CD14-positive monocyte (primary cell): ENCODE measurements around the gene CD4. TPM values are rescaled to one million over a fixed set of nuclear protein-coding genes. Genes with fewer than 3 reads are reported as not detected.

ENCODE experiments used
- DNase-seq, 3 donors: peaks; one replicate each; pipeline ENCODE4 v3.0.0-alpha.2; 2011 to 2022
- H2AFZ ChIP-seq: 2 replicates; pipeline ENCODE4 v1.6.0; 2012; ENCODE audit warnings: mild to moderate bottlenecking, low read depth, low read length, inconsistent platforms; ENCODE audit not compliant: insufficient read depth, poor library complexity, severe bottlenecking
- H3K27ac ChIP-seq, 2 donors: 1 replicate in 1 of 2; 2 replicates in 1 of 2; pipeline ENCODE4 v1.5.1; 2012 to 2013; ENCODE audit warnings: low read length in 2 of 2, control low read depth in 1 of 2, inconsistent platforms in 1 of 2, low read depth in 1 of 2, mild to moderate bottlenecking in 1 of 2
- H3K27me3 ChIP-seq, 2 donors: one replicate each; pipeline versions ENCODE4 v1.6.0 to v1.6.1; 2011 to 2013; ENCODE audit warnings: low read length in 2 of 2; ENCODE audit not compliant: control insufficient read depth in 2 of 2, insufficient read depth in 2 of 2
- H3K36me3 ChIP-seq, 2 donors: replicated peaks in 1 of 2; 1 replicate in 1 of 2; 2 replicates in 1 of 2; pipeline versions ENCODE4 v1.5.1 to v1.6.1; 2012 to 2013; ENCODE audit warnings: low read length in 2 of 2, control low read depth in 1 of 2, inconsistent platforms in 1 of 2, mild to moderate bottlenecking in 1 of 2; ENCODE audit not compliant: insufficient read depth in 2 of 2, control insufficient read depth in 1 of 2
- H3K4me1 ChIP-seq, 2 donors: 1 replicate in 1 of 2; 2 replicates in 1 of 2; pipeline versions ENCODE4 v1.5.1 to v1.6.1; 2012 to 2013; ENCODE audit warnings: low read length in 2 of 2, control low read depth in 1 of 2, inconsistent platforms in 1 of 2, mild to moderate bottlenecking in 1 of 2, moderate library complexity in 1 of 2; ENCODE audit not compliant: insufficient read depth in 2 of 2, control insufficient read depth in 1 of 2
- H3K4me2 ChIP-seq: replicated peaks from 2 replicates; pipeline ENCODE3; 2012; ENCODE audit warnings: low read length, moderate library complexity, mild to moderate bottlenecking; ENCODE audit not compliant: poor library complexity, severe bottlenecking; ENCODE audit errors: extremely low read depth
- H3K4me3 ChIP-seq, 3 experiments: fragments of 200-600 bp in 1 of 3; sonication (generic) in 1 of 3; replicated peaks in 1 of 3; 1 replicate in 2 of 3; 2 replicates in 1 of 3; pipeline ENCODE4 v1.5.1; 2011 to 2013; ENCODE audit warnings: low read length in 3 of 3, mild to moderate bottlenecking in 3 of 3, control low read depth in 2 of 3, low read depth in 2 of 3, inconsistent platforms in 1 of 3, moderate library complexity in 1 of 3
- H3K79me2 ChIP-seq: 2 replicates; pipeline ENCODE4 v1.6.0; 2012; ENCODE audit warnings: mild to moderate bottlenecking, control low read depth, inconsistent platforms, low read length, moderate library complexity; ENCODE audit not compliant: insufficient read depth
- H3K9ac ChIP-seq: 2 replicates; pipeline ENCODE4 v1.6.0; 2017; ENCODE audit warnings: low read length, mild to moderate bottlenecking; ENCODE audit not compliant: insufficient read depth, poor library complexity, severe bottlenecking
- H3K9me3 ChIP-seq, 2 donors: replicated peaks in 1 of 2; 1 replicate in 1 of 2; 2 replicates in 1 of 2; pipeline versions ENCODE4 v1.5.1 to v1.6.1; 2012 to 2013; ENCODE audit warnings: low read length in 2 of 2, control low read depth in 1 of 2; ENCODE audit not compliant: control insufficient read depth in 1 of 2, insufficient read depth in 1 of 2
- H4K20me1 ChIP-seq: 2 replicates; pipeline ENCODE4 v1.6.0; 2012; ENCODE audit warnings: mild to moderate bottlenecking, low read length, control low read depth, moderate library complexity; ENCODE audit not compliant: insufficient read depth
- H3K27ac Mint-ChIP-seq, 7 donors: one replicate each; pipeline ENCODE4 v1.8.0; 2020; ENCODE audit warnings: mild to moderate bottlenecking in 7 of 7, mixed read lengths in 7 of 7, moderate library complexity in 6 of 7, inconsistent platforms in 2 of 7
- H3K27me3 Mint-ChIP-seq, 3 donors: one replicate each; pipeline ENCODE4 v1.8.0; 2021 to 2022; ENCODE audit warnings: low read depth in 3 of 3, mild to moderate bottlenecking in 3 of 3, mixed read lengths in 3 of 3, moderate library complexity in 3 of 3, inconsistent platforms in 1 of 3
- H3K36me3 Mint-ChIP-seq, 2 donors: one replicate each; pipeline ENCODE4 v1.8.0; 2020; ENCODE audit warnings: mixed read lengths in 2 of 2, inconsistent platforms in 1 of 2, mild to moderate bottlenecking in 1 of 2
- H3K4me1 Mint-ChIP-seq: one replicate; pipeline ENCODE4 v1.8.0; 2020; ENCODE audit warnings: mild to moderate bottlenecking, mixed read lengths
- H3K4me3 Mint-ChIP-seq, 2 donors: one replicate each; pipeline ENCODE4 v1.8.0; 2020; ENCODE audit warnings: mild to moderate bottlenecking in 2 of 2, mixed read lengths in 2 of 2, moderate library complexity in 1 of 2
- H3K9me3 Mint-ChIP-seq, 7 donors: one replicate each; pipeline ENCODE4 v1.8.0; 2020 to 2022; ENCODE audit warnings: mixed read lengths in 7 of 7, mild to moderate bottlenecking in 6 of 7, moderate library complexity in 6 of 7, inconsistent platforms in 2 of 7
- CTCF ChIP-seq: fragments of 200-600 bp; IDR thresholded peaks from one replicate; pipeline ENCODE4 v1.8.0; 2022; ENCODE audit warnings: antibody characterized with exemption, mild to moderate bottlenecking
- WGBS: methylation state at CpG from one replicate; pipeline ENCODE4 v1.1.5; 2013; ENCODE audit warnings: missing lambda C conversion rate; ENCODE audit not compliant: insufficient coverage; 5-methylcytosine and 5-hydroxymethylcytosine counted together
- intact Hi-C, 2 donors: fragments of 100-400 bp; cut with micrococcal nuclease; formaldehyde crosslinking; loops; one replicate each; pipeline versions ENCODE4 v1.15.0 to v1.15.1; 2023
- polyA plus RNA-seq, 3 donors: library from polyadenylated mRNA; depleted of rRNA in 1 of 3; unstranded in 2 of 3; stranded (reverse) in 1 of 3; fragments of 300-500 nt in 2 of 3; fragments of >200 nt in 1 of 3; fragmentation: Illumina TruSeq in 2 of 3; gene quantifications; 1 replicate in 2 of 3; 2 replicates in 1 of 3; pipeline ENCODE4 v1.2.3, GENCODE V29; 2012 to 2021

CD4 gene
- polyA plus RNA-seq, 3 donors: 261 to 371 (median 269) TPM

DNA sequence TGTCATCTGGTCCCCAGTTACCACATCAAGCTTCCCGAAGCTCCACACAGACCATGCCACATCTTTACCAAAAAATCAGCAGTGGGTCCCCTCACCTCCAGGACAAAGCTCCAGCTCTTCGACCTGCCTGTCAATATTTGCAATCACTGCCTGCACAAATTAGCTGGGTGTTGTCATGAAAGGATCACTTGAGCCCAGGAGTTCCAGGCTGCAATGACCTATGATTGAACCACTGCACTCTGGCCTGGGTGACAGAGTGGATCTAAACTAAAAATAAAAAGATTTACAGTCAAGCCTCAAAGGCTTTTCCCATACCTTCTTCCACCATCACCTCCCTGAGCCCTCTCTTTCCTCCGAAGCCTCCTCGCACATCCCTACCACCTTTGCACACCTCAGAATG lies 7.2 kb downstream of the CD4 start:
- Mint-ChIP-seq H3K4me1 (peaks cover 29% of the 10 kb centered on the region), H3K36me3 (peaks cover 58 to 73% of the 10 kb centered on the region in 2 donors), H3K9me3 (peaks cover 0 to 2% (median 0%) of the 10 kb centered on the region in 7 donors), H3K27me3 (peaks cover 0 to 2% (median 1%) of the 10 kb centered on the region in 3 donors), H3K4me3 (no peak overlapping the region), H3K27ac (peak overlapping the region in 1 of 7 donors; percentile 36)
- Histone ChIP-seq H3K27ac (no peak overlapping the region), H3K27me3 (no peaks in the 10 kb centered on the region), H3K4me1 (peaks cover 20 to 23% of the 10 kb centered on the region in 2 donors), H3K36me3 (peaks cover 46 to 69% of the 10 kb centered on the region in 2 donors), H2AFZ (no peak overlapping the region), H4K20me1 (peaks cover 85% of the 10 kb centered on the region), H3K9me3 (no peaks in the 10 kb centered on the region), H3K4me3 (no peak overlapping the region), H3K79me2 (peaks cover 52% of the 10 kb centered on the region), H3K9ac (no peak overlapping the region), H3K4me2 (no peak overlapping the region)
- WGBS: 93% methylated on average over 3 of the region's 4 CpGs
- intact Hi-C loops: no loop called here
- DNase-seq: no peak
- TF ChIP-seq CTCF: no peak

DNA sequence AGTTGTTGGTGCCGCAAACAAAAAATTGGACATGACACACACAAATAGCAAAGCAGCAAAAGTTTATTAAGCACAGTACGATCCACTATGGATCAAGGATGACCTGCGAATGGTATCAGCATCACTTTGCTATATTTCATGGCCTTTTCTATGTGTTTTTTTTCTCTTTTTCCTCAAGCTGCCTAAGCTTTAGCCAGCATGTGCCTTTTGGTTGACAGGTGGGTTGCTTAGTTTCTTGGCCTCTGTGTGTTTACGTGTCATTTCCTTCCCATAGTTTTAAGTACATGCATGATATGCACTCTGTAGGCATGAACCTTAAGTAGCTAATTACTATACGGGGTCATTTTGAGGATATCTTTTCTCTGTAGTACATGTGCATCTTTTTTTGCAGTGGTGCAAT lies 9.8 kb downstream of the CD4 start:
- Mint-ChIP-seq H3K27me3 (peaks cover 0 to 1% (median 0%) of the 10 kb centered on the region in 3 donors), H3K27ac (peak overlapping the region in 1 of 7 donors; percentile 66), H3K9me3 (peaks cover 0 to 12% (median 3%) of the 10 kb centered on the region in 7 donors), H3K4me1 (peaks cover 7% of the 10 kb centered on the region), H3K4me3 (no peak overlapping the region), H3K36me3 (peaks cover 72 to 87% of the 10 kb centered on the region in 2 donors)
- WGBS: 100% methylated on average over 2 of the region's 5 CpGs
- no peak for DNase-seq
- no peaks in the 10 kb centered on the region for H3K4me1 ChIP-seq
- H4K20me1 ChIP-seq: peaks cover 87% of the 10 kb centered on the region
- no peaks in the 10 kb centered on the region for H3K27me3 ChIP-seq
- H3K36me3 ChIP-seq: peaks cover 68 to 89% of the 10 kb centered on the region in 2 donors
- H3K4me2 ChIP-seq: no peak overlapping the region
- H3K9ac ChIP-seq: no peak overlapping the region
- intact Hi-C loops: no loop called here
- H3K9me3 ChIP-seq: no peaks in the 10 kb centered on the region
- H2AFZ ChIP-seq: no peak overlapping the region
- H3K4me3 ChIP-seq: no peak overlapping the region
- H3K79me2 ChIP-seq: peaks cover 29% of the 10 kb centered on the region
- H3K27ac ChIP-seq: no peak overlapping the region
- TF ChIP-seq CTCF: no peak
